Urinary bladder (tissue), 4 donors: Measurements from ENCODE around the gene SUGCT. TPM values are rescaled to one million over a fixed set of nuclear protein-coding genes. Genes with fewer than 3 reads are reported as not detected.
A peak's percentile ranks its signal among the peaks of the same experiment; 100 is the strongest.

Experiments used
- DNase-seq: peaks from one replicate; pipeline ENCODE4 v3.0.0-alpha.2; 2015; ENCODE audit errors: extremely low spot score
- H3K27ac ChIP-seq: one replicate; pipeline ENCODE4 v1.5.1; 2013; ENCODE audit warnings: low read depth, mild to moderate bottlenecking, moderate library complexity
- H3K36me3 ChIP-seq: one replicate; pipeline ENCODE4 v1.6.1; 2013; ENCODE audit warnings: mild to moderate bottlenecking, moderate library complexity; ENCODE audit not compliant: insufficient read depth
- H3K4me1 ChIP-seq: one replicate; pipeline ENCODE4 v1.6.1; 2013; ENCODE audit warnings: mild to moderate bottlenecking, moderate library complexity; ENCODE audit not compliant: insufficient read depth
- H3K4me3 ChIP-seq: one replicate; pipeline ENCODE4 v1.5.1; 2013; ENCODE audit warnings: low read depth, low read length
- WGBS: extraction: QIAGEN DNeasy Blood & Tissue Kit; methylation state at CpG from one replicate; pipeline ENCODE4 v1.1.7; 2013; 5-methylcytosine and 5-hydroxymethylcytosine counted together
- polyA plus RNA-seq: library from polyadenylated mRNA; stranded (reverse); fragments of 200-250 nt; gene quantifications from one replicate; pipeline ENCODE4 v1.2.3, GENCODE V29; 2013
- total RNA-seq: library from RNA; depleted of rRNA; stranded (reverse); fragments of >200 nt; gene quantifications from one replicate; pipeline ENCODE4 v1.2.3, GENCODE V29; 2014
- donor health status: healthy with polysubstance abuse.
- donor health status: healthy.

SUGCT gene
- total and polyA plus RNA-seq, 2 donors: 3.3 to 8.3 TPM

DNA sequence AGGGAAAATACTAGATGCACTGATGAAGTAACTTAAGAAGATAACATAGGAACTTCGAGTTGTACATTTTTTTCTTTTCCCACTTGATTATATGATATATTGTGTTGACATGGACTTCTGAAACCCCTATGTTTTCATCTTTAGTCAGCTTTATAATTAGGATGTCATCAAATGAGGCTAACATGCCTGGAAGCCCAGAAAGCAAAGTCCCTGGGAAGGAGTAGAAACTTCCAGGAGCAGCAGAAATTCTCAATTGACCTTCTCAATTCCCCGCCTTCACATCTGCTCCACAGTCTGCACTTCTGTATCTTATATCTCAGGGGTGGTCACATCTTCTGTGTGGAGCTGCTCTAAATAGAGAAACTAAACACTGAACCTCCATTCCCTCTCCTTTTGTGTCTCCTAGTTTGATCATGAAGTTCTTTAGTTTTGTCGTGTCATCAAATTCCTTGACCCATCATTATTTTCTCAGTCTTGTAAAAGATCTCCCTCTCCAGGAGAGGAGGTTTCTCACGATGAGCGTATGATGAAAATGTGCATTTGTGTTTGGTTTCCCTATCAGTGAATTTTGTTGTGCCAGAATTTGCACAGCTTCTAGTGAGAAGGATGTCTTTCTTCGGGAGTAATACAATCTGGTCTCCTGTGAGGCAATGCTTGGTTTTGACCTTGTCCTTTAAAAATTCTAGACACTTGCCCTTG lies 303.3 kb downstream of the SUGCT start:
- 84% methylated on average over 6 of the region's 6 CpGs for WGBS
- H3K27ac ChIP-seq: no peak overlapping the region
- H3K36me3 ChIP-seq: peaks cover 1% of the 10 kb centered on the region
- H3K4me3 ChIP-seq: no peak overlapping the region
- DNase-seq: no peak
- no peaks in the 10 kb centered on the region for H3K4me1 ChIP-seq

DNA sequence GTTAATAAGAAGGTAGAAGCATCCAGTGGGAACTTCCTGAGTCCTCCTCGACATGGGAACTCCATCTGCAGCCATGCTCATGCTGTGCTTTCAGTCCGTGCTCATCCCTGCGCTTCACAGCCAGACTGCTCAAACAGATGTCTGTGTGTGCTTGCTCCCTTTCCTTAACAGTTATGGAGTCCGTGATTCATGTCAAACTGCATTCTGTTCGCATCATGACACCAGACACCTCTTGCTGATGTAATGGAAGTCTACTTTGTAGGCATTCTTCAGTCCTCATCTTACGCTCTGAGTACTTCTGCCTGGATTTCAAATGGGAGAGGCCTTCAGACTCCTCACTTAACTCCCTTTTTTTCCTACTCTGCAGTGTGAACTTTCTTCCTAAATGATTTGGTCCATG lies 304.9 kb downstream of the SUGCT start:
- 93% methylated on average over 6 of the region's 6 CpGs for WGBS
- Histone ChIP-seq H3K4me1 (no peaks in the 10 kb centered on the region), H3K36me3 (peaks cover 1% of the 10 kb centered on the region), H3K4me3 (no peak overlapping the region), H3K27ac (no peak overlapping the region)
- DNase-seq: no peak

- Histone ChIP-seq H3K4me1 (no peaks in the 10 kb centered on the region), H3K4me3 (no peak overlapping the region), H3K36me3 (no peaks in the 10 kb centered on the region), H3K27ac (no peak overlapping the region)
- no peak for DNase-seq
- 86% methylated on average over 2 of the region's 2 CpGs for WGBS
These were observed 312.5 kb downstream of the SUGCT start for GRCh38 chr7:40447345-40447744.

DNA sequence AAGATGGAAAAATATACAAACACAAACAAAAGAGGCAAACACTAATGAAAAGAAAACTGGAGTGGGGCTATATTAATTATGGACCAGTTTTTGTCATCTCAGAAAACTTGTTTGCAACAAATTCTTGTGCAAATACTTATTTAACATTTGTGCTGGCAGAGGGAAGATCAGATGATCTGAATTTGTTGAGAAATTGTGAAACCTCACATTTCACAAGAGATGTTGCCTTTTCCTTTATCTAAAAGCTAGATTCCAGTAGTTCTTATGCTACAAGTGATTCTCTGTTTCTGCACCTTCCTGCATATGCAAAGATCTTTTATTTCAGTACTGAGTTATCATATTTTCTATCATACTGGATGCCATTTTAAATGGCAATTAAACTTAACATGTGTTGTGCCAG lies 320.7 kb downstream of the SUGCT start:
- H3K4me1 ChIP-seq: no peaks in the 10 kb centered on the region
- no peak overlapping the region for H3K27ac ChIP-seq
- no peaks in the 10 kb centered on the region for H3K36me3 ChIP-seq
- no peak for DNase-seq
- no peak overlapping the region for H3K4me3 ChIP-seq

DNA sequence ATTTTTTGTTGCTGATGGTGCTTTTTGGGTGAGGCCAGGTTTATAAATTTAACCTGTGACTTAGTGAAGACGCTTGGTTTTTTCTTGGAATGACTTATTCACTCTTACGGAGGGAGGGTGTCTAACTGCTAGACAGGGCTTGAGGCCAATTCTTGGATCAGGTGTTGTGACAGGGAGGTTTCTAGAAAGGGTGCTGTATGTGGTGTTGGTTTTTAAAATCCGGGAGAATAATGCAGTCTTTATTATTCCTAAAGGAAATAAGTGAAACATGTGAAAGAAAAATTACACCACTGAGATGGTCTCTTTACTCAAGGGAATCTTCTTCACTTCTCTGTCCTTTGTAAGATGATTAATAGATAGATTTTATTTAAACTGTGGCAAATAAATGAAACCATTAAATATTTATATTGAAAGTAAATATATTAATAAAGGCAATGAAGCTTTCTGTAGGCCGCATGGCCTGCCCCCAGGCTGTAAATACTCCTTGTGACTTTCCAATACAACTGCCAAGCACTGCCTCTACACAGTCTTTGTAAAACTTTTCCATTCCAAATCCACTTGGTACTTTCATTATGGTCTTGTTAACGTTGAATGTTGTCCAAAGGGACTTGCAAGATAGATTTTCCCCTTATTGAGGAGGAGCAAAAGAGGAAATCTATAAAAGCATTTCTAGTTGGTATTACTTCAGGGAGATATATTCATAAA lies 323.1 kb downstream of the SUGCT start:
- Histone ChIP-seq H3K4me3 (no peak overlapping the region), H3K4me1 (no peaks in the 10 kb centered on the region), H3K36me3 (no peaks in the 10 kb centered on the region), H3K27ac (no peak overlapping the region)
- 90% methylated on average over 5 of the region's 5 CpGs for WGBS
- no peak for DNase-seq

DNA sequence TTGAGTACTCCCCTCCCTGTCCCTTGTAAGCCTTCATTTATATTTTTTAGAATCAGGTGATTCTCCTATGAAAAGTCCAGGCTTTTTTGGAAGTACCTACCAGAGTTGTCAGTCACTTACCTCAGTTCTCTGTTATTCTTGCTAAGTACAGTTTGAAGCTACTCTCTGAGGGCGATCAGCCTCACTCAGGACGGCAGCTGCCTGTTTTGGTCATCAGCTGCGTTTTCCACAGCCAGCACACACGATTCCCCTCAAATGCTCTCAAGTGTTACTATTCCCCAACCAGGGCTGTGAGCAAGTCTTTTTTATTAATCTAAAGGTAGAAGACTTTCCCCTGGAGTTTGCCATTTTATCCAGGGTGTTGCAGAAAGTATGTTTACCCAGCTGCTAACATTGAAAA lies 328.6 kb downstream of the SUGCT start:
- Histone ChIP-seq H3K36me3 (no peaks in the 10 kb centered on the region), H3K4me3 (no peak overlapping the region), H3K27ac (no peak overlapping the region), H3K4me1 (no peaks in the 10 kb centered on the region)
- 54% methylated on average over 4 of the region's 4 CpGs for WGBS
- DNase-seq: no peak

DNA sequence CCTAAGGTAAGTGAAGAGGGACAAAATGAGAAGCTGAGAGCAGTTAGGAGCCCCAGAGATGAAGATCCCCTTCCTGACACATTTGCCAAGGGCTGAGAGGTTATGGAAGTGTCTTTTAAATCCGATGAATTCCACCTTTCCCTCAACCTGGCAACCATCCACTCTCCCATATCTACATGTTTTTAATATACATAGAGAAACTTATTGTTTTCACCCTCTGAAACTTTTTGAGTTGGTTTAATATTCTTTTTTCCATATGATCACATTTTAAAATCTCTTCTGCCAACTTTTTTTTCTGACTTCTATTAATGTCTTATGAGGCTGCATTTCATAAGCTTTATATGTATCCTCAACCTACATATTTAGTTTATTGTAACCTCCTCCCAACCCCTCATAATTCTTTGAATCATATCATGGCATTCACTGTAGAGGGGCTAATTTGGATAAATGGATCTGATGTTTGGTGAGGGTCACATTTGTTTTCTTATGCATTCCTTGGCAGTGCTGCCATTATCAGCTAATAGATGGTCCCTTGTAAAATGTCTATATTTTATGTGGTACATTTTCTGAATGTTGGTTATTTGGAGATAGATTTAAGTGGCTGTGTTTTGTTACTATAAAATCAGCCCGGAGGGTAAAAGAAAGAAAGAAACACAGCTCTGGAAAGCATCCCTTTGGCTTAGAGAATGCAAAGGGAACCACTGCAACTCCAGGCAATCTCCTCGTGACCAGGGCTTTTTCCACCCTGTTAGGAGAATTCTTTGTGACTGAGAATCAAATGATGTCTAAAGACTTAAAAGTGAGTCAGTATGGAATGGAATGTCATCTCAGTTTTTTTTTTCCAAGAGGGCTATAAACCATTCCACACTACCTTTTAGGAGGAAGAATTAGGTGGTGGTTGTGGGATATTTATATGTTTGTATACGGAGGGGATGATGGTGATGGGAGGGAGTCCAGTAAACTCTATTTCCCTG lies 334.4 kb downstream of the SUGCT start:
- peak; percentile 75 for DNase-seq
- Histone ChIP-seq H3K4me3 (no peak overlapping the region), H3K36me3 (no peaks in the 10 kb centered on the region), H3K4me1 (no peaks in the 10 kb centered on the region), H3K27ac (no peak overlapping the region)
- WGBS: 32% methylated on average over 4 of the region's 4 CpGs

GRCh38 chr7:40470091-40470592 lies 335.3 kb downstream of the SUGCT start:
- Histone ChIP-seq H3K27ac (no peak overlapping the region), H3K36me3 (no peaks in the 10 kb centered on the region), H3K4me3 (no peak overlapping the region), H3K4me1 (no peaks in the 10 kb centered on the region)
- WGBS: 53% methylated on average over 6 of the region's 6 CpGs
- no peak for DNase-seq

- Histone ChIP-seq H3K4me1 (no peaks in the 10 kb centered on the region), H3K27ac (no peak overlapping the region), H3K36me3 (no peaks in the 10 kb centered on the region), H3K4me3 (no peak overlapping the region)
- WGBS: 64% methylated on average over 1 of the region's 1 CpG
- no peak for DNase-seq
These were observed 336.0 kb downstream of the SUGCT start for GRCh38 chr7:40470817-40471216.

DNA sequence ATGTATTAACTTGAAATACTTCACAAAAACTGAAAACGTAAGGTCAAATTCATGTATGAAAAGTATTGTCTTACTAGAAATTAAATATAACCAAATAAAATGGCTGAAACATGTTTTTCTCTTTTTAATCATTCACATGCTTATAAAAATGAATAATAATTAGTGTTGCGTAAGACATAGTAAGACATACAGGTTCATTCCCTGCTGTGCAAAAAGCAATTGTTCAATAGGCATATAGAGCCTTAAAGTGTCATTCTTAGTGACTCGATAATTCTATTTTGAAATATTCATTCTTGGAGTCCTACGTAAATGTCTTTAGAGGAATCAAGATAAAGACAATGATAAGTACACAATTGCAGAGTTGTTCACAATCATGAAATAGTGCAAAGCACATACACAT lies 337.1 kb downstream of the SUGCT start:
- H3K27ac ChIP-seq: no peak overlapping the region
- no peak for DNase-seq
- H3K4me1 ChIP-seq: no peaks in the 10 kb centered on the region
- H3K4me3 ChIP-seq: no peak overlapping the region
- no peaks in the 10 kb centered on the region for H3K36me3 ChIP-seq
- WGBS: 95% methylated on average over 4 of the region's 4 CpGs

GRCh38 chr7:40474790-40475680 lies 340.2 kb downstream of the SUGCT start:
- H3K4me3 ChIP-seq: no peak overlapping the region
- DNase-seq: no peak
- WGBS: 83% methylated on average over 8 of the region's 8 CpGs
- no peaks in the 10 kb centered on the region for H3K36me3 ChIP-seq
- H3K27ac ChIP-seq: no peak overlapping the region
- H3K4me1 ChIP-seq: no peaks in the 10 kb centered on the region

GRCh38 chr7:40475681-40475982 lies 340.8 kb downstream of the SUGCT start:
- Histone ChIP-seq H3K36me3 (no peaks in the 10 kb centered on the region), H3K4me1 (no peaks in the 10 kb centered on the region), H3K4me3 (no peak overlapping the region), H3K27ac (no peak overlapping the region)
- whole genome bisulfite sequencing: 79% methylated on average over 1 of the region's 1 CpG
- DNase-seq: no peak

DNA sequence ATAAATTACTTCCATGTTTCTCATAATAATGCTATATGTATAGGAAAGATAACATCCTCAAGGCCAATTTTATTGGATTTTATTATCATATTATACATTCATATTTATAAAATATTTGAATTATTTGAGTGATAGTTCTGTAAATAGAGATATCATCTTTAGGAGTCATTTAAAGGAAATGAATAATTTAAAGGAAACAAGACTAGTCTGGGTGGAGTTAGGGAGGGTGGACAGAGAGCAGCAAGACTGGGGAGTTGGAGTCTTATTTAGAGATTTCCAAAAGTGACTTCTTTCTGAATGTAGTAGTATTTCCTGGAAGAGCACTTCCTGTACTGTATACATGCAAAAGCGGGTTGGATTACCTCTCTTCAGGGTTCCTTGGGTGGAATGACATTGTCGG lies 342.3 kb downstream of the SUGCT start:
- 93% methylated on average over 2 of the region's 2 CpGs for WGBS
- DNase-seq: no peak
- Histone ChIP-seq H3K4me1 (no peaks in the 10 kb centered on the region), H3K4me3 (no peak overlapping the region), H3K27ac (no peak overlapping the region), H3K36me3 (no peaks in the 10 kb centered on the region)
